SK-N-SH (cell line): ENCODE measurements around the gene CPED1. TPM values are rescaled to one million over a fixed set of nuclear protein-coding genes. Genes with fewer than 3 reads are reported as not detected.
A peak's percentile ranks its signal among the peaks of the same experiment; 100 is the strongest.

ENCODE experiments used
- CTCF ChIA-PET: fragments of 300-600, 350-600 bp; formaldehyde crosslinking; extraction: SDS; loops from one replicate; lab custom pipeline; 2021; lab: Yijun Ruan, JAX
- POLR2A ChIA-PET: fragments of 350-600 bp; sonication (Branson Sonifier 250); formaldehyde crosslinking; extraction: SDS; loops from one replicate; lab custom pipeline; 2020; ENCODE audit warnings: antibody characterized with exemption, inconsistent platforms; lab: Yijun Ruan, JAX
- DNase-seq: peaks from one replicate; pipeline ENCODE4 v3.0.0; 2012
- H2AFZ ChIP-seq: fragments of 200-600 bp; sonication (generic); 2 replicates; pipeline ENCODE4 v1.8.1; 2016; ENCODE audit warnings: antibody characterized with exemption, mild to moderate bottlenecking, low read depth
- H3F3A ChIP-seq: fragments of 200-600 bp; sonication (generic); replicated peaks from 2 replicates; pipeline ENCODE3; 2016; ENCODE audit warnings: antibody characterized with exemption, mild to moderate bottlenecking; ENCODE audit not compliant: insufficient read depth
- H3K27ac ChIP-seq, 2 experiments: fragments of 200-500 bp in 1 of 2; fragments of 200-600 bp in 1 of 2; sonication (Bioruptor generic) in 1 of 2; sonication (generic), shearing (Covaris generic) in 1 of 2; 2 replicates each; pipeline versions ENCODE4 v1.5.1 to v1.6.1; 2014 to 2016; ENCODE audit warnings: low read depth in 2 of 2, inconsistent platforms in 1 of 2, low read length in 1 of 2, mild to moderate bottlenecking in 1 of 2, mixed read lengths in 1 of 2
- H3K27me3 ChIP-seq: fragments of 200-600 bp; sonication (generic), shearing (Covaris generic); 2 replicates; pipeline ENCODE4 v1.6.1; 2016; ENCODE audit warnings: mixed run types; ENCODE audit not compliant: insufficient read depth
- H3K36me3 ChIP-seq, 2 experiments: fragments of 200-500 bp in 1 of 2; fragments of 200-600 bp in 1 of 2; sonication (Bioruptor generic) in 1 of 2; sonication (generic) in 1 of 2; replicated peaks in 1 of 2; 2 replicates each; pipeline versions ENCODE3 to v1.5.1; 2014 to 2016; ENCODE audit warnings: low read length in 1 of 2, mild to moderate bottlenecking in 1 of 2; ENCODE audit not compliant: insufficient read depth in 2 of 2, control insufficient read depth in 1 of 2
- H3K4me1 ChIP-seq, 2 experiments: fragments of 200-500 bp in 1 of 2; fragments of 200-600 bp in 1 of 2; sonication (Bioruptor generic) in 1 of 2; sonication (generic), shearing (Covaris generic) in 1 of 2; 2 replicates each; pipeline versions ENCODE4 v1.5.1 to v1.6.1; 2014 to 2016; ENCODE audit warnings: low read depth in 1 of 2, low read length in 1 of 2, mixed run types in 1 of 2; ENCODE audit not compliant: insufficient read depth in 2 of 2, control insufficient read depth in 1 of 2
- H3K4me2 ChIP-seq: fragments of 200-600 bp; sonication (generic), shearing (Covaris generic); 2 replicates; pipeline ENCODE4 v1.6.1; 2017; ENCODE audit warnings: mixed run types
- H3K4me3 ChIP-seq, 2 experiments: fragments of 200-500 bp in 1 of 2; fragments of 200-600 bp in 1 of 2; sonication (Bioruptor generic) in 1 of 2; sonication (generic), shearing (Covaris generic) in 1 of 2; 2 replicates each; pipeline versions ENCODE4 v1.5.1 to v1.8.1; 2014 to 2016; ENCODE audit warnings: low read depth in 2 of 2, inconsistent platforms in 1 of 2, low read length in 1 of 2, mild to moderate bottlenecking in 1 of 2, mixed read lengths in 1 of 2, moderate library complexity in 1 of 2
- H3K79me2 ChIP-seq: fragments of 200-600 bp; sonication (generic); 2 replicates; pipeline ENCODE4 v1.8.1; 2017; ENCODE audit warnings: mild to moderate bottlenecking; ENCODE audit not compliant: insufficient read depth
- H3K9ac ChIP-seq: fragments of 200-600 bp; sonication (generic); 2 replicates; pipeline ENCODE4 v1.6.1; 2017; ENCODE audit warnings: mixed run types
- H3K9me2 ChIP-seq: fragments of 200-600 bp; sonication (generic); 2 replicates; pipeline ENCODE4 v1.6.1; 2017; ENCODE audit warnings: mixed run types
- H3K9me3 ChIP-seq: fragments of 200-600 bp; sonication (generic); 2 replicates; pipeline ENCODE4 v1.6.1; 2017; ENCODE audit warnings: mixed run types, mild to moderate bottlenecking, moderate library complexity
- H4K20me1 ChIP-seq: fragments of 200-600 bp; sonication (generic); 2 replicates; pipeline ENCODE4 v1.6.1; 2017; ENCODE audit warnings: mild to moderate bottlenecking, mixed run types; ENCODE audit not compliant: insufficient read depth
- GABPA ChIP-seq: IDR thresholded peaks from 2 replicates; pipeline ENCODE4 v1.4.0; 2012; ENCODE audit warnings: low read depth, mild to moderate bottlenecking
- NFIC ChIP-seq: IDR thresholded peaks from 2 replicates; pipeline ENCODE4 v1.4.0; 2012; ENCODE audit warnings: borderline replicate concordance
- RAD21 ChIP-seq: IDR thresholded peaks from 2 replicates; pipeline ENCODE4 v1.6.1; 2012; ENCODE audit warnings: mild to moderate bottlenecking, low read length
- TEAD4 ChIP-seq: IDR thresholded peaks from 2 replicates; pipeline ENCODE4 v1.4.0; 2012; ENCODE audit warnings: mild to moderate bottlenecking, borderline replicate concordance; ENCODE audit not compliant: insufficient read depth
- WGBS: methylation state at CpG from one replicate; pipeline ENCODE4 v1.1.6; 2017; ENCODE audit warnings: low lambda C conversion rate; 5-methylcytosine and 5-hydroxymethylcytosine counted together
- polyA plus RNA-seq, 3 experiments: library from polyadenylated mRNA; depleted of rRNA; stranded (reverse); fragments of >200 nt; gene quantifications; 2 replicates each; pipeline ENCODE4 v1.2.3, GENCODE V29; 2012
- TF ChIP-seq, protein P1 (sequence below): fragments of 200-600 bp; sonication (generic); IDR thresholded peaks from 2 replicates; pipeline ENCODE4 v1.6.1; 2017; ENCODE audit warnings: antibody characterized with exemption, mild to moderate bottlenecking, moderate library complexity
- TF ChIP-seq, protein P2 (sequence below): IDR thresholded peaks from 2 replicates; pipeline ENCODE4 v1.4.0; 2012; ENCODE audit warnings: low read depth, borderline replicate concordance
- TF ChIP-seq, protein P3 (sequence below): IDR thresholded peaks from 2 replicates; pipeline ENCODE4; 2012

The CPED1 gene
- polyA plus RNA-seq, 1 of the 3 experiments (the other 2 are of a cell fraction): 4.4 TPM

DNA sequence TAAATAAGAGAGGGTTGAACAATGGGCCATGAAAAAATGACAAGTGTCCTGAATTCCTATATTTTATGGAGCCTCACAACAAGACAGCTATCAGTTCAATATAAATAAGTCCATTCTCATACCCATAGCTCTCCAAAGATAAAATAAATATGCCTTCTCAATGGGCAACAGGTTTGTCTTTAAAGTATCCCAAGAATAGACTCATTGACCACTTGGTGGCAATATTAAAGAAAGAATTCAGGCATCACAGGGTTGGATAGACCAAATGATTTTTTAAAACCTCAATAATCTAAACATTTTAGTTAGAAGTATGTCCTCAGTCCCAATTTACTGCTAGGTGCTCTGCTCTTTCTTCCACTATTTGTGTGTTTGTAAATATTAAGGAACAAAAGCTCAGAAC is 175.2 kb downstream of the CPED1 start:
- no peak for DNase-seq
- Histone ChIP-seq H3K9me2 (no peaks in the 10 kb centered on the region), H3K9me3 (no peaks in the 10 kb centered on the region), H3K9ac (no peak overlapping the region), H4K20me1 (no peaks in the 10 kb centered on the region), H3K27ac (no peak overlapping the region), H2AFZ (no peak overlapping the region), H3K4me2 (no peak overlapping the region), H3K79me2 (no peaks in the 10 kb centered on the region), H3F3A (no peaks in the 10 kb centered on the region), H3K4me3 (no peak overlapping the region), H3K36me3 (no peaks in the 10 kb centered on the region), H3K27me3 (no peaks in the 10 kb centered on the region), H3K4me1 (peaks cover 0 to 18% of the 10 kb centered on the region in 2 experiments; a peak in 2 of 4 replicates)
- TF ChIP-seq, protein P1, sequence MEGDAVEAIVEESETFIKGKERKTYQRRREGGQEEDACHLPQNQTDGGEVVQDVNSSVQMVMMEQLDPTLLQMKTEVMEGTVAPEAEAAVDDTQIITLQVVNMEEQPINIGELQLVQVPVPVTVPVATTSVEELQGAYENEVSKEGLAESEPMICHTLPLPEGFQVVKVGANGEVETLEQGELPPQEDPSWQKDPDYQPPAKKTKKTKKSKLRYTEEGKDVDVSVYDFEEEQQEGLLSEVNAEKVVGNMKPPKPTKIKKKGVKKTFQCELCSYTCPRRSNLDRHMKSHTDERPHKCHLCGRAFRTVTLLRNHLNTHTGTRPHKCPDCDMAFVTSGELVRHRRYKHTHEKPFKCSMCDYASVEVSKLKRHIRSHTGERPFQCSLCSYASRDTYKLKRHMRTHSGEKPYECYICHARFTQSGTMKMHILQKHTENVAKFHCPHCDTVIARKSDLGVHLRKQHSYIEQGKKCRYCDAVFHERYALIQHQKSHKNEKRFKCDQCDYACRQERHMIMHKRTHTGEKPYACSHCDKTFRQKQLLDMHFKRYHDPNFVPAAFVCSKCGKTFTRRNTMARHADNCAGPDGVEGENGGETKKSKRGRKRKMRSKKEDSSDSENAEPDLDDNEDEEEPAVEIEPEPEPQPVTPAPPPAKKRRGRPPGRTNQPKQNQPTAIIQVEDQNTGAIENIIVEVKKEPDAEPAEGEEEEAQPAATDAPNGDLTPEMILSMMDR: no peak
- TF ChIP-seq RAD21 (peak; percentile 45), GABPA (no peak)
- TF ChIP-seq, protein P2, sequence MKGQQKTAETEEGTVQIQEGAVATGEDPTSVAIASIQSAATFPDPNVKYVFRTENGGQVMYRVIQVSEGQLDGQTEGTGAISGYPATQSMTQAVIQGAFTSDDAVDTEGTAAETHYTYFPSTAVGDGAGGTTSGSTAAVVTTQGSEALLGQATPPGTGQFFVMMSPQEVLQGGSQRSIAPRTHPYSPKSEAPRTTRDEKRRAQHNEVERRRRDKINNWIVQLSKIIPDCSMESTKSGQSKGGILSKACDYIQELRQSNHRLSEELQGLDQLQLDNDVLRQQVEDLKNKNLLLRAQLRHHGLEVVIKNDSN: no peak
- TF ChIP-seq, protein P3, sequence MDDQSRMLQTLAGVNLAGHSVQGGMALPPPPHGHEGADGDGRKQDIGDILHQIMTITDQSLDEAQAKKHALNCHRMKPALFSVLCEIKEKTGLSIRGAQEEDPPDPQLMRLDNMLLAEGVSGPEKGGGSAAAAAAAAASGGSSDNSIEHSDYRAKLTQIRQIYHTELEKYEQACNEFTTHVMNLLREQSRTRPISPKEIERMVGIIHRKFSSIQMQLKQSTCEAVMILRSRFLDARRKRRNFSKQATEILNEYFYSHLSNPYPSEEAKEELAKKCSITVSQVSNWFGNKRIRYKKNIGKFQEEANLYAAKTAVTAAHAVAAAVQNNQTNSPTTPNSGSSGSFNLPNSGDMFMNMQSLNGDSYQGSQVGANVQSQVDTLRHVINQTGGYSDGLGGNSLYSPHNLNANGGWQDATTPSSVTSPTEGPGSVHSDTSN: no peak
- ChIA-PET POLR2A (no interaction called here), CTCF (interaction anchor here (0.9 to 4.1 kb wide), 9 partner anchors 8 to 173 kb away, joined by 3 to 20 read pairs (median 3); no protein-coding TSS in a partner anchor)

DNA sequence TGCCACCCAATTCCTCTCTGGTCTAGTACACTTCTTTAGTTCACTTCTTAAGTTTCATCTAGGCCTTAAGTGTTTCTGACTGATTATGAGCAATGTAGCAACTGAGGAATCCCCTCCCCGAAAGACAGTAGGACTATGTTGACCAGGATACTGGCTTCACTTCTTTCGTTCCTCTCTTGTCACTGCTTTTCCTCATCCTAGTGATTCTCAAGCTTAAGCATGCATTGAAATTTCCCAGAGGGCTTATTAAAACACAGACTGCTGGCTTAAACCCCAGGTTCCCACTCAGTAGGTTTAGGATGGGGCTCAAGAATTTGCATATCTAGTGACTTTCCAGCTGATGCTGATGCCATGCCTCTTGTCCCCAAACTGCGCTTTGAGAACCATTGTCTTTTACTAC is 175.7 kb downstream of the CPED1 start:
- no peak for DNase-seq
- POLR2A ChIA-PET: no interaction called here
- no peaks in the 10 kb centered on the region for H3K9me2 ChIP-seq
- H3K4me1 ChIP-seq: peaks cover 0 to 18% of the 10 kb centered on the region in 2 experiments; a peak in 2 of 4 replicates
- no peaks in the 10 kb centered on the region for H4K20me1 ChIP-seq
- WGBS: 71% methylated on average over 3 of the region's 3 CpGs
- no peak overlapping the region for H2AFZ ChIP-seq
- H3K4me3 ChIP-seq: no peak overlapping the region
- H3K27me3 ChIP-seq: no peaks in the 10 kb centered on the region
- no peaks in the 10 kb centered on the region for H3K79me2 ChIP-seq
- no peak overlapping the region for H3K9ac ChIP-seq
- TF ChIP-seq NFIC (no peak), TEAD4 (no peak)
- TF ChIP-seq, all 33 proteins: peak for 0
- Histone ChIP-seq H3K36me3 (no peaks in the 10 kb centered on the region), H3K9me3 (no peaks in the 10 kb centered on the region), H3K4me2 (no peak overlapping the region), H3K27ac (no peak overlapping the region), H3F3A (peaks cover 5% of the 10 kb centered on the region)
- CTCF ChIA-PET: interaction anchor here (0.9 to 1.6 kb wide), 9 partner anchors 9 to 169 kb away, joined by 3 to 5 read pairs (median 3); no protein-coding TSS in a partner anchor
